Neural cell (in vitro differentiated cells): Measurements from ENCODE around the gene GPC2. TPM values are rescaled to one million over a fixed set of nuclear protein-coding genes. Genes with fewer than 3 reads are reported as not detected.

ENCODE experiments used
- H2AFZ ChIP-seq: fragments of 200-600, 300-800 bp; sonication (generic), shearing (Covaris generic); 2 replicates; pipeline ENCODE4 v1.6.0; 2014; ENCODE audit warnings: low read depth, mild to moderate bottlenecking, antibody characterized with exemption, low read length, moderate library complexity
- H3F3A ChIP-seq: fragments of 200-600 bp; shearing (Covaris generic); 2 replicates; pipeline ENCODE4 v1.6.1; 2016; ENCODE audit warnings: mild to moderate bottlenecking, moderate library complexity, mixed read lengths, antibody characterized with exemption, low read length; ENCODE audit not compliant: insufficient read depth, poor library complexity, severe bottlenecking
- H3K27ac ChIP-seq: fragments of 200-600, 300-800 bp; sonication (generic), shearing (Covaris generic); 2 replicates; pipeline ENCODE4 v1.5.1; 2014; ENCODE audit warnings: mild to moderate bottlenecking, low read length, moderate library complexity
- H3K27me3 ChIP-seq: fragments of 300-800, 200-600 bp; sonication (generic), shearing (Covaris generic); 2 replicates; pipeline ENCODE4 v1.6.0; 2014; ENCODE audit warnings: mild to moderate bottlenecking, low read depth, low read length, moderate library complexity; ENCODE audit not compliant: insufficient read depth
- H3K36me3 ChIP-seq: fragments of 300-800, 200-600 bp; sonication (generic), shearing (Covaris generic); 2 replicates; pipeline ENCODE4 v1.5.1; 2014; ENCODE audit warnings: mild to moderate bottlenecking, antibody characterized with exemption, low read length, moderate library complexity; ENCODE audit not compliant: insufficient read depth
- H3K4me2 ChIP-seq: fragments of 300-800, 200-600 bp; sonication (generic), shearing (Covaris generic); 2 replicates; pipeline ENCODE4 v1.6.0; 2014; ENCODE audit warnings: mild to moderate bottlenecking, low read length
- H3K4me3 ChIP-seq: fragments of 300-800, 200-600 bp; sonication (generic), shearing (Covaris generic); 2 replicates; pipeline ENCODE4 v1.5.1; 2014; ENCODE audit warnings: mild to moderate bottlenecking, low read length, moderate library complexity
- H3K79me2 ChIP-seq: fragments of 200-600 bp; shearing (Covaris generic); replicated peaks from 2 replicates; pipeline ENCODE4 v1.6.0; 2014; ENCODE audit warnings: mild to moderate bottlenecking, low read length, moderate library complexity; ENCODE audit not compliant: insufficient read depth
- H3K9ac ChIP-seq: fragments of 300-800, 200-600 bp; sonication (generic), shearing (Covaris generic); 2 replicates; pipeline ENCODE4 v1.6.1; 2016; ENCODE audit warnings: mild to moderate bottlenecking, low read length, mixed read lengths
- H3K9me2 ChIP-seq: fragments of 200-600 bp; shearing (Covaris generic); 2 replicates; pipeline ENCODE4 v1.6.1; 2016; ENCODE audit warnings: mild to moderate bottlenecking, low read length, mixed read lengths; ENCODE audit not compliant: insufficient read depth
- H3K9me3 ChIP-seq: fragments of 200-600, 300-800 bp; sonication (generic), shearing (Covaris generic); 2 replicates; pipeline ENCODE4 v1.6.1; 2016; ENCODE audit warnings: mild to moderate bottlenecking, mixed run types, low read length, moderate library complexity, mixed read lengths
- H4K20me1 ChIP-seq: fragments of 200-600 bp; shearing (Covaris generic); 2 replicates; pipeline ENCODE4 v1.6.1; 2016; ENCODE audit warnings: mild to moderate bottlenecking, mixed run types; ENCODE audit not compliant: insufficient read depth
- CTCF ChIP-seq: fragments of 450-650 bp; IDR thresholded peaks from 2 replicates; pipeline ENCODE4 v1.5.1; 2014; ENCODE audit warnings: antibody characterized with exemption, mild to moderate bottlenecking, moderate library complexity; ENCODE audit not compliant: poor library complexity, severe bottlenecking
- EP300 ChIP-seq: fragments of 450-650 bp; conservative IDR thresholded peaks from 2 replicates; pipeline ENCODE4 v1.6.1; 2014; ENCODE audit warnings: antibody characterized with exemption, mild to moderate bottlenecking, moderate library complexity; ENCODE audit not compliant: poor library complexity, severe bottlenecking
- EZH2 ChIP-seq: fragments of 200-600, 300-800 bp; shearing (Covaris generic), sonication (generic); IDR thresholded peaks from 2 replicates; pipeline ENCODE4 v1.6.1; 2014; ENCODE audit warnings: antibody characterized with exemption, low read length, borderline replicate concordance, mild to moderate bottlenecking; ENCODE audit not compliant: insufficient read depth, poor library complexity, severe bottlenecking
- MXI1 ChIP-seq: fragments of 450-650 bp; conservative IDR thresholded peaks from 2 replicates; pipeline ENCODE4 v1.6.1; 2014; ENCODE audit warnings: antibody characterized with exemption, mild to moderate bottlenecking; ENCODE audit not compliant: poor library complexity, severe bottlenecking
- POLR2AphosphoS5 ChIP-seq: IDR thresholded peaks from 2 replicates; pipeline ENCODE4 v1.6.1; 2012
- RAD21 ChIP-seq: fragments of 450-650 bp; conservative IDR thresholded peaks from 2 replicates; pipeline ENCODE4 v1.6.1; 2014; ENCODE audit warnings: antibody characterized with exemption, mild to moderate bottlenecking, moderate library complexity
- REST ChIP-seq: IDR thresholded peaks from 2 replicates; pipeline ENCODE4 v1.6.1; 2012; ENCODE audit warnings: borderline replicate concordance
- SMC3 ChIP-seq: fragments of 450-650 bp; conservative IDR thresholded peaks from 2 replicates; pipeline ENCODE4 v1.6.1; 2014; ENCODE audit warnings: antibody characterized with exemption, mild to moderate bottlenecking, moderate library complexity; ENCODE audit not compliant: poor library complexity
- TAF1 ChIP-seq: IDR thresholded peaks from 2 replicates; pipeline ENCODE4 v1.6.1; 2012; ENCODE audit warnings: low read depth
- polyA plus RNA-seq: library from polyadenylated mRNA; depleted of rRNA; stranded (reverse); fragments of >200 nt; gene quantifications from 2 replicates; pipeline ENCODE4 v1.2.3, GENCODE V29; 2014

Gene GPC2
- polyA plus RNA-seq, 1 donor from 2014 or later: 506 TPM

- Histone ChIP-seq H3K9me3 (no peaks in the 10 kb centered on the region), H3K27ac (no peak overlapping the region), H3K4me2 (no peak overlapping the region), H3K4me3 (no peak overlapping the region), H3K36me3 (no peaks in the 10 kb centered on the region), H3F3A (no peaks in the 10 kb centered on the region), H3K9ac (no peak overlapping the region), H4K20me1 (no peaks in the 10 kb centered on the region), H2AFZ (no peak overlapping the region), H3K27me3 (no peaks in the 10 kb centered on the region), H3K9me2 (no peaks in the 10 kb centered on the region), H3K79me2 (no peaks in the 10 kb centered on the region)
- TF ChIP-seq POLR2AphosphoS5: no peak
- no peak for TF ChIP-seq EZH2
- TF ChIP-seq CTCF: no peak
- no peak for TF ChIP-seq MXI1
- TF ChIP-seq REST: no peak
- no peak for TF ChIP-seq TAF1
- TF ChIP-seq EP300: no peak
- TF ChIP-seq RAD21: no peak
- no peak for TF ChIP-seq SMC3
Measured at GRCh38 chr7:100155553-100156317, 21.4 kb downstream of the GPC2 start.

GRCh38 chr7:100154651-100155491 lies 22.3 kb downstream of the GPC2 start:
- Histone ChIP-seq H3K36me3 (no peaks in the 10 kb centered on the region), H2AFZ (no peak overlapping the region), H3K79me2 (peaks cover 5% of the 10 kb centered on the region), H3F3A (no peaks in the 10 kb centered on the region), H3K27ac (no peak overlapping the region), H3K27me3 (no peaks in the 10 kb centered on the region), H3K4me3 (no peak overlapping the region), H3K4me2 (no peak overlapping the region), H4K20me1 (no peaks in the 10 kb centered on the region), H3K9me3 (no peaks in the 10 kb centered on the region), H3K9me2 (no peaks in the 10 kb centered on the region), H3K9ac (no peak overlapping the region)
- TF ChIP-seq REST (no peak), EZH2 (no peak), SMC3 (no peak), CTCF (no peak), MXI1 (no peak), EP300 (no peak), POLR2AphosphoS5 (no peak), TAF1 (no peak), RAD21 (no peak)
